Effector memory CD8-positive, alpha-beta T cell (primary cell): Measurements from ENCODE around the gene EPB41L4B.

Source experiments
- ATAC-seq: fragments of 150-1000 bp; cut with Tn5 transposase; replicated peaks from 2 replicates; pipeline ENCODE4 v1.10.0; 2021; ENCODE audit warnings: mild to moderate bottlenecking, moderate library complexity
- DNase-seq, 3 experiments: peaks; one replicate each; pipeline ENCODE4 v3.0.0; 2021
- H3K27ac Mint-ChIP-seq, 2 donors: one replicate each; pipeline ENCODE4 v1.8.0; 2022; ENCODE audit warnings: mild to moderate bottlenecking in 2 of 2, mixed read lengths in 2 of 2, moderate library complexity in 2 of 2
- H3K27me3 Mint-ChIP-seq, 2 donors: one replicate each; pipeline ENCODE4 v1.8.0; 2022; ENCODE audit warnings: mixed read lengths in 2 of 2
- H3K36me3 Mint-ChIP-seq: one replicate; pipeline ENCODE4 v1.8.0; 2022; ENCODE audit warnings: mild to moderate bottlenecking, moderate library complexity, mixed read lengths; ENCODE audit not compliant: insufficient read depth
- H3K4me1 Mint-ChIP-seq, 2 donors: one replicate each; pipeline ENCODE4 v1.8.0; 2022; ENCODE audit warnings: low read depth in 2 of 2, mixed read lengths in 2 of 2
- H3K4me3 Mint-ChIP-seq, 2 donors: one replicate each; pipeline ENCODE4 v1.8.0; 2022; ENCODE audit warnings: mild to moderate bottlenecking in 2 of 2, mixed read lengths in 2 of 2, moderate library complexity in 2 of 2
- H3K9me3 Mint-ChIP-seq, 2 donors: one replicate each; pipeline ENCODE4 v1.8.0; 2022; ENCODE audit warnings: mixed read lengths in 2 of 2

Gene EPB41L4B

GRCh38 chr9:109203761-109204360 is 117.0 kb downstream of the EPB41L4B start:
- no peaks in the 10 kb centered on the region for H3K4me1 Mint-ChIP-seq
- no peak for ATAC-seq
- H3K27ac Mint-ChIP-seq: no peak overlapping the region
- DNase-seq: no peak
- no peaks in the 10 kb centered on the region for H3K9me3 Mint-ChIP-seq
- H3K27me3 Mint-ChIP-seq: peaks cover 28 to 38% of the 10 kb centered on the region in 2 donors
- H3K36me3 Mint-ChIP-seq: peaks cover 3% of the 10 kb centered on the region
- no peak overlapping the region for H3K4me3 Mint-ChIP-seq

GRCh38 chr9:109199676-109200075 is 121.2 kb downstream of the EPB41L4B start:
- DNase-seq (no peak), ATAC-seq (no peak)
- no peaks in the 10 kb centered on the region for H3K36me3 Mint-ChIP-seq
- peaks cover 16 to 21% of the 10 kb centered on the region in 2 donors for H3K27me3 Mint-ChIP-seq
- no peak overlapping the region for H3K27ac Mint-ChIP-seq
- no peaks in the 10 kb centered on the region for H3K4me1 Mint-ChIP-seq
- H3K4me3 Mint-ChIP-seq: no peak overlapping the region
- H3K9me3 Mint-ChIP-seq: no peaks in the 10 kb centered on the region

- Mint-ChIP-seq H3K36me3 (no peaks in the 10 kb centered on the region), H3K9me3 (no peaks in the 10 kb centered on the region), H3K27me3 (peaks cover 16 to 21% of the 10 kb centered on the region in 2 donors), H3K4me1 (no peaks in the 10 kb centered on the region), H3K4me3 (no peak overlapping the region), H3K27ac (no peak overlapping the region)
- ATAC-seq: no peak
- DNase-seq: no peak
Observed at GRCh38 chr9:109198736-109199382, 122.0 kb downstream of the EPB41L4B start.

DNA sequence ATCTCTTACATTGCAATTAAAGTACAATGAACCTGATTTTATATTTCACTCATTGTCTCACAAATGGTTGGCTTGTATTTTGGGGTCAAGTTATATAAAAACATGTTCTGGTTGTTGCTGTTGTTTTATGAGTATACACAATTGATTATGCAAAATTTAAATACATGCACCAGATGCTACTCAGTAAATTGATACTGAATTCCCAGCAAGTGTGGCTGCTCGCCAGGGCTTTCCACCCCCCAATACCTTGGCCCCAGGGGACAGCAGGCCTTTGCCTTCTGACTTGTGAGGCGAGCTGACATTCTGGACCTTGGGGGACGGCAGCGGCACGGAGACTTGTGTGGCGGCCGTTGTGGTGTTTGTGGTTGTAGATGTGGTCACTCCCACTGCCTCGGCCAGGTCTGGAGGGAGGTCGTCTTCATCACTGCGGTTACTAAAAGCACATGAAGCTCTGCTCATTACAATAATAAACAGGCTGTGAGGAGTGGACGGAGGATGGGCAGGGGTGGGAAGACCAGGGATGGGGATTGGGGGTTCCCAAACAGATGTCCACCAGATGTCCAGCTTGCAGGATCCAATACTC is 126.8 kb downstream of the EPB41L4B start:
- ATAC-seq: no peak
- Mint-ChIP-seq H3K4me3 (no peak overlapping the region), H3K9me3 (no peaks in the 10 kb centered on the region), H3K36me3 (no peaks in the 10 kb centered on the region), H3K27ac (no peak overlapping the region), H3K27me3 (peaks cover 0 to 28% of the 10 kb centered on the region in 2 donors), H3K4me1 (no peaks in the 10 kb centered on the region)
- DNase-seq: no peak

DNA sequence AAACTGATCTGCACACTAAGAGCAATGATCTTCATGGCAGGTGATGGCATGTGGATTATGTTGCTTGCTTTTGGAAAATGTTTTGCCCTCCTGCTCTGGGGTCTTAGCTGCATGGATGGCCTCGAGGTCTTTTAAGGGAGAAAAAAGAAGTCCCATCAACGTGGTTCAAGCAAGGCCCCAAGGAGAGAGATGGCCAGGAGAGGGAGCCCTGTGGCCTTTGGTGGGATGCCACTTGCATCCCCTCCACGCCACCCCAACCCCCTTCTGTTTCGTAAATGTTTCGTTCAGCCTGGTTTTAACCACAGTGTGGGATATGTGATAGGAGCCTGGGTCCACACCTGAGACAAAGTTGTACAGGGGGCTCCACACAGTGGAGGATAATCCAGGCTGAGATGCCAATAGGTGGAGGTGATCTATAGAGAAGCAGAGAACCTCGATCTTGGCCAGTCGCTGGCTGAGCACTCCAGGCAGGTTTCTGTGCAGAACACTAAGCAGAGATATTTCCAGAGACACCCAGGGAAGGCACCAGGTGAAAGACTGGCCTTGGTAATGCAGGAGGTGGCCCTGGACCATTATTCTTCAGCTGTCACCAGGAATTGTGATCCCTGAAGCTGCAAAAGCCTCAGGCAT is 128.0 kb downstream of the EPB41L4B start:
- Mint-ChIP-seq H3K36me3 (no peaks in the 10 kb centered on the region), H3K9me3 (no peaks in the 10 kb centered on the region), H3K4me3 (no peak overlapping the region), H3K27me3 (peaks cover 0 to 32% of the 10 kb centered on the region in 2 donors), H3K27ac (no peak overlapping the region), H3K4me1 (no peaks in the 10 kb centered on the region)
- no peak for ATAC-seq
- DNase-seq: no peak

- no peaks in the 10 kb centered on the region for H3K36me3 Mint-ChIP-seq
- H3K4me3 Mint-ChIP-seq: no peak overlapping the region
- DNase-seq: no peak
- no peak overlapping the region for H3K27ac Mint-ChIP-seq
- no peaks in the 10 kb centered on the region for H3K9me3 Mint-ChIP-seq
- H3K4me1 Mint-ChIP-seq: no peaks in the 10 kb centered on the region
- no peak for ATAC-seq
- H3K27me3 Mint-ChIP-seq: peaks cover 0 to 32% of the 10 kb centered on the region in 2 donors
Observed at GRCh38 chr9:109191746-109192145, 129.1 kb downstream of the EPB41L4B start.

GRCh38 chr9:109190151-109190550 is 130.7 kb downstream of the EPB41L4B start:
- ATAC-seq (no peak), DNase-seq (no peak)
- Mint-ChIP-seq H3K36me3 (no peaks in the 10 kb centered on the region), H3K4me1 (no peaks in the 10 kb centered on the region), H3K4me3 (no peak overlapping the region), H3K9me3 (no peaks in the 10 kb centered on the region), H3K27me3 (peaks cover 0 to 32% of the 10 kb centered on the region in 2 donors), H3K27ac (no peak overlapping the region)

GRCh38 chr9:109186857-109187520 is 133.9 kb downstream of the EPB41L4B start:
- Mint-ChIP-seq H3K27me3 (peaks cover 0 to 20% of the 10 kb centered on the region in 2 donors), H3K4me3 (no peak overlapping the region), H3K36me3 (no peaks in the 10 kb centered on the region), H3K9me3 (no peaks in the 10 kb centered on the region), H3K4me1 (no peaks in the 10 kb centered on the region), H3K27ac (no peak overlapping the region)
- no peak for DNase-seq
- no peak for ATAC-seq

GRCh38 chr9:109182940-109183798 is 137.7 kb downstream of the EPB41L4B start:
- ATAC-seq: no peak
- Mint-ChIP-seq H3K27ac (no peak overlapping the region), H3K4me3 (no peak overlapping the region), H3K36me3 (peaks cover 2% of the 10 kb centered on the region), H3K4me1 (no peaks in the 10 kb centered on the region), H3K9me3 (no peaks in the 10 kb centered on the region), H3K27me3 (peaks cover 16 to 20% of the 10 kb centered on the region in 2 donors)
- DNase-seq: no peak

- H3K27me3 Mint-ChIP-seq: peaks cover 16 to 20% of the 10 kb centered on the region in 2 donors
- DNase-seq (no peak), ATAC-seq (no peak)
- H3K4me1 Mint-ChIP-seq: no peaks in the 10 kb centered on the region
- no peak overlapping the region for H3K4me3 Mint-ChIP-seq
- no peak overlapping the region for H3K27ac Mint-ChIP-seq
- peaks cover 2% of the 10 kb centered on the region for H3K36me3 Mint-ChIP-seq
- no peaks in the 10 kb centered on the region for H3K9me3 Mint-ChIP-seq
Observed at GRCh38 chr9:109182550-109182939, 138.3 kb downstream of the EPB41L4B start.

- Mint-ChIP-seq H3K9me3 (no peaks in the 10 kb centered on the region), H3K4me1 (no peaks in the 10 kb centered on the region), H3K4me3 (no peak overlapping the region), H3K36me3 (peaks cover 2% of the 10 kb centered on the region), H3K27ac (no peak overlapping the region), H3K27me3 (peaks cover 16 to 20% of the 10 kb centered on the region in 2 donors)
- ATAC-seq (no peak), DNase-seq (no peak)
Observed at GRCh38 chr9:109181284-109181683, 139.6 kb downstream of the EPB41L4B start.

GRCh38 chr9:109179801-109180523 is 140.9 kb downstream of the EPB41L4B start:
- Mint-ChIP-seq H3K9me3 (no peaks in the 10 kb centered on the region), H3K27ac (no peak overlapping the region), H3K27me3 (peaks cover 16 to 20% of the 10 kb centered on the region in 2 donors), H3K4me3 (no peak overlapping the region), H3K4me1 (no peaks in the 10 kb centered on the region), H3K36me3 (peaks cover 2% of the 10 kb centered on the region)
- no peak for ATAC-seq
- no peak for DNase-seq
